ENCODE results near the gene RAB30.

GRCh38 chr11:83002053-83002452, 69.6 kb downstream of the RAB30 start:
- TF ChIP-seq EP300 (IDR thresholded peaks at IDR 0.05) = no peak
- no peak for TF ChIP-seq CTCF (IDR thresholded peaks at IDR 0.05)
- no peak for TF ChIP-seq POLR2A (IDR thresholded peaks at IDR 0.05)
- TF ChIP-seq POLR2AphosphoS5 (IDR thresholded peaks at IDR 0.05) = no peak

All from suprapubic skin (tissue), 4 donors.